ENCODE results near the gene FAM120AOS.

DNA sequence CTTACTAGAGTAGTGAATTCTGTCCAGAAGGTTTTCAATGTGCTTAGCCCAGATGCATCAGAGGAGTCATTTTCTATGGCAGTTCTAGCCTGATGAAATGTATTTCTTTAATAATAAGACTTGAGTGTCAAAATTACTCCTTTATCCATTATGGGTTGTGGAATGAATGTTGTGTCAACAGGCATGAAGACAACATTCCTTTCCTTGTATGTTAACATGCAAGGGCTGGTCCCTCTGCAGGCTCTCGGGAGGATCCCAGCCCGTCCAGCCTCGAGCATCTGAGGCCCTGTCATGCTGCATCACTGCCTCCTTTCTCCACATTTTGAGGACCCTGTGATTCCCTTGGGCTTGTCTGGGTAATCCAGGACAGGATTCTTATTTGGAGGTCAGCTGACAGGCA is 42.9 kb upstream of the FAM120AOS start:
- TF ChIP-seq EP300 (IDR thresholded peaks at IDR 0.05), result no peak
- no peak for TF ChIP-seq CTCF (IDR thresholded peaks at IDR 0.05)
- no peak for TF ChIP-seq POLR2A (IDR thresholded peaks at IDR 0.05)
- TF ChIP-seq POLR2AphosphoS5 (IDR thresholded peaks at IDR 0.05), result no peak
